MM.1S (cell line): ENCODE measurements around the gene COLEC12.

Source experiments
- DNase-seq: peaks from one replicate; pipeline ENCODE4 v3.0.0-alpha.2; 2015
- H2AFZ ChIP-seq: fragments of 300-600 bp; sonication (generic); 2 replicates; pipeline ENCODE4 v1.6.0; 2016; ENCODE audit warnings: antibody characterized with exemption, low read length
- H3F3A ChIP-seq: fragments of 300-600 bp; sonication (generic); 2 replicates; pipeline ENCODE4 v1.6.1; 2016; ENCODE audit warnings: mild to moderate bottlenecking, antibody characterized with exemption, low read length, moderate library complexity, mixed read lengths; ENCODE audit not compliant: insufficient read depth
- H3K27ac ChIP-seq: fragments of 300-600 bp; sonication (generic); 2 replicates; pipeline ENCODE4 v1.5.1; 2016; ENCODE audit warnings: mild to moderate bottlenecking, low read length
- H3K27me3 ChIP-seq: fragments of 300-600 bp; sonication (generic); replicated peaks from 2 replicates; pipeline ENCODE4 v1.6.0; 2016; ENCODE audit warnings: low read length; ENCODE audit not compliant: insufficient read depth
- H3K36me3 ChIP-seq: fragments of 300-600 bp; sonication (generic); replicated peaks from 2 replicates; pipeline ENCODE4 v1.6.1; 2016; ENCODE audit warnings: mild to moderate bottlenecking, low read length, mixed read lengths; ENCODE audit not compliant: insufficient read depth
- H3K4me1 ChIP-seq: fragments of 300-600 bp; sonication (generic); 2 replicates; pipeline ENCODE4 v1.6.1; 2016; ENCODE audit warnings: low read length, mixed read lengths
- H3K4me2 ChIP-seq: fragments of 300-600 bp; sonication (generic); 2 replicates; pipeline ENCODE4 v1.6.0; 2016; ENCODE audit warnings: low read depth, low read length
- H3K4me3 ChIP-seq: fragments of 300-600 bp; sonication (generic); 2 replicates; pipeline ENCODE4 v1.5.1; 2016; ENCODE audit warnings: low read length, mixed read lengths
- H3K79me2 ChIP-seq: fragments of 300-600 bp; sonication (generic); 2 replicates; pipeline ENCODE4 v1.6.1; 2016; ENCODE audit warnings: mixed run types, low read length, mixed read lengths
- H3K9ac ChIP-seq: fragments of 300-600 bp; sonication (generic); 2 replicates; pipeline ENCODE4 v1.6.1; 2016; ENCODE audit warnings: low read length, mixed read lengths
- H3K9me2 ChIP-seq: fragments of 300-600 bp; sonication (generic); replicated peaks from 2 replicates; pipeline ENCODE4 v1.6.1; 2016; ENCODE audit warnings: mild to moderate bottlenecking, low read length, mixed read lengths; ENCODE audit not compliant: insufficient read depth
- H3K9me3 ChIP-seq: fragments of 300-600 bp; sonication (generic); replicated peaks from 2 replicates; pipeline ENCODE4 v1.6.1; 2016; ENCODE audit warnings: mild to moderate bottlenecking, low read length, mixed read lengths; ENCODE audit not compliant: insufficient read depth
- H4K20me1 ChIP-seq: fragments of 300-600 bp; sonication (generic); 2 replicates; pipeline ENCODE4 v1.6.1; 2016; ENCODE audit warnings: mild to moderate bottlenecking, low read length, moderate library complexity, mixed read lengths; ENCODE audit not compliant: insufficient read depth
- CTCF ChIP-seq: fragments of 300-600 bp; sonication (generic); IDR thresholded peaks from 2 replicates; pipeline ENCODE4 v1.5.1; 2016; ENCODE audit warnings: antibody characterized with exemption, low read length, mixed read lengths
- EZH2 ChIP-seq: fragments of 300-600 bp; sonication (generic); optimal IDR thresholded peaks from 2 replicates; pipeline ENCODE3; 2017; ENCODE audit warnings: low read depth, mild to moderate bottlenecking, antibody characterized with exemption, low read length, mixed read lengths
- EZH2phosphoT487 ChIP-seq: fragments of 300-600 bp; sonication (generic); IDR thresholded peaks from 2 replicates; pipeline ENCODE4 v1.6.1; 2018; ENCODE audit warnings: antibody characterized with exemption, low read length

The COLEC12 gene

GRCh38 chr18:506801-507200 is 6.3 kb upstream of the COLEC12 start:
- TF ChIP-seq EZH2phosphoT487 (no peak), EZH2 (no peak), CTCF (no peak)
- no peak overlapping the region for H3K9ac ChIP-seq
- H3K4me3 ChIP-seq: no peak overlapping the region
- no peaks in the 10 kb centered on the region for H4K20me1 ChIP-seq
- DNase-seq: no peak
- H3K9me3 ChIP-seq: no peaks in the 10 kb centered on the region
- no peak overlapping the region for H3K27ac ChIP-seq
- no peaks in the 10 kb centered on the region for H3K9me2 ChIP-seq
- H2AFZ ChIP-seq: no peak overlapping the region
- no peaks in the 10 kb centered on the region for H3K36me3 ChIP-seq
- no peaks in the 10 kb centered on the region for H3K27me3 ChIP-seq
- no peaks in the 10 kb centered on the region for H3K4me1 ChIP-seq
- no peaks in the 10 kb centered on the region for H3F3A ChIP-seq
- no peak overlapping the region for H3K4me2 ChIP-seq
- no peaks in the 10 kb centered on the region for H3K79me2 ChIP-seq

GRCh38 chr18:506264-506663 is 5.8 kb upstream of the COLEC12 start:
- DNase-seq: no peak
- no peaks in the 10 kb centered on the region for H3K36me3 ChIP-seq
- H3K27ac ChIP-seq: no peak overlapping the region
- H3F3A ChIP-seq: no peaks in the 10 kb centered on the region
- H3K9ac ChIP-seq: no peak overlapping the region
- H3K9me2 ChIP-seq: no peaks in the 10 kb centered on the region
- H4K20me1 ChIP-seq: no peaks in the 10 kb centered on the region
- H3K4me1 ChIP-seq: no peaks in the 10 kb centered on the region
- no peak overlapping the region for H2AFZ ChIP-seq
- no peaks in the 10 kb centered on the region for H3K27me3 ChIP-seq
- H3K79me2 ChIP-seq: no peaks in the 10 kb centered on the region
- H3K4me2 ChIP-seq: no peak overlapping the region
- TF ChIP-seq EZH2: no peak
- no peak for TF ChIP-seq EZH2phosphoT487
- no peak for TF ChIP-seq CTCF
- H3K9me3 ChIP-seq: no peaks in the 10 kb centered on the region
- no peak overlapping the region for H3K4me3 ChIP-seq

GRCh38 chr18:505483-506122 is 5.1 kb upstream of the COLEC12 start:
- Histone ChIP-seq H3K9ac (no peak overlapping the region), H2AFZ (no peak overlapping the region), H3F3A (no peaks in the 10 kb centered on the region), H3K79me2 (no peaks in the 10 kb centered on the region), H3K36me3 (no peaks in the 10 kb centered on the region), H3K27me3 (no peaks in the 10 kb centered on the region), H3K9me2 (no peaks in the 10 kb centered on the region), H3K27ac (no peak overlapping the region), H3K4me3 (no peak overlapping the region), H3K9me3 (no peaks in the 10 kb centered on the region), H3K4me1 (no peaks in the 10 kb centered on the region), H4K20me1 (no peaks in the 10 kb centered on the region), H3K4me2 (no peak overlapping the region)
- TF ChIP-seq EZH2phosphoT487: no peak
- TF ChIP-seq EZH2: no peak
- TF ChIP-seq CTCF: no peak
- no peak for DNase-seq
